Thyroid gland (tissue), 4 donors: ENCODE results near the gene PLPP3. TPM values are rescaled to one million over a fixed set of nuclear protein-coding genes. Genes with fewer than 3 reads are reported as not detected.

Experiments
- DNase-seq, 2 donors: peaks; one replicate each; pipeline ENCODE4 v3.0.0-alpha.2; 2019
- H3K27ac ChIP-seq, 3 donors: fragments of 200-600 bp; sonication (generic); 1 replicate in 2 of 3; 2 replicates in 1 of 3; pipeline ENCODE4 v1.5.1; 2016 to 2019; ENCODE audit warnings: mild to moderate bottlenecking in 1 of 3, moderate library complexity in 1 of 3
- H3K27me3 ChIP-seq: fragments of 200-600 bp; sonication (generic); one replicate; pipeline ENCODE4 v1.5.1; 2019
- H3K36me3 ChIP-seq, 2 donors: fragments of 200-600 bp; sonication (generic); one replicate each; pipeline ENCODE4 v1.5.1; 2016 to 2019
- H3K4me1 ChIP-seq, 2 donors: fragments of 200-600 bp; sonication (generic); one replicate each; pipeline ENCODE4 v1.5.1; 2017 to 2019
- H3K4me3 ChIP-seq, 3 donors: fragments of 200-600 bp; sonication (generic); replicated peaks in 1 of 3; 1 replicate in 2 of 3; 2 replicates in 1 of 3; pipeline ENCODE4 v1.5.1; 2016; ENCODE audit warnings: mild to moderate bottlenecking in 1 of 3
- H3K9me3 ChIP-seq: fragments of 200-600 bp; sonication (generic); one replicate; pipeline ENCODE4 v1.5.1; 2017
- POLR2A ChIP-seq, 2 donors: fragments of 450-650 bp; IDR thresholded peaks; one replicate each; pipeline ENCODE4 v1.6.1; 2017; ENCODE audit warnings: antibody characterized with exemption in 2 of 2, mild to moderate bottlenecking in 2 of 2, moderate library complexity in 1 of 2
- WGBS, 2 donors: methylation state at CpG; one replicate each; pipeline ENCODE4 v1.1.5; 2017; 5-methylcytosine and 5-hydroxymethylcytosine counted together
- intact Hi-C: fragments of 100-400 bp; cut with DNase I; formaldehyde crosslinking; loops from one replicate; pipeline ENCODE4 v1.15.1; 2023
- total RNA-seq, 4 donors: library from RNA; depleted of rRNA; stranded (reverse); fragments of >200 nt; gene quantifications; one replicate each; pipeline ENCODE4 v1.2.3, GENCODE V29; 2016
- TF ChIP-seq, protein P1 (sequence below), 6 experiments: fragments of 200-600 bp in 3 of 6; fragments of 450-650 bp in 3 of 6; sonication (generic) in 3 of 6; IDR thresholded peaks; one replicate each; pipeline ENCODE4 v1.5.1; 2016 to 2019; ENCODE audit warnings: antibody characterized with exemption in 6 of 6, mild to moderate bottlenecking in 2 of 6, inconsistent platforms in 1 of 6, moderate library complexity in 1 of 6

Gene PLPP3
- total RNA-seq, 4 donors from 2014 or later: 257 to 764 (median 675) TPM

DNA sequence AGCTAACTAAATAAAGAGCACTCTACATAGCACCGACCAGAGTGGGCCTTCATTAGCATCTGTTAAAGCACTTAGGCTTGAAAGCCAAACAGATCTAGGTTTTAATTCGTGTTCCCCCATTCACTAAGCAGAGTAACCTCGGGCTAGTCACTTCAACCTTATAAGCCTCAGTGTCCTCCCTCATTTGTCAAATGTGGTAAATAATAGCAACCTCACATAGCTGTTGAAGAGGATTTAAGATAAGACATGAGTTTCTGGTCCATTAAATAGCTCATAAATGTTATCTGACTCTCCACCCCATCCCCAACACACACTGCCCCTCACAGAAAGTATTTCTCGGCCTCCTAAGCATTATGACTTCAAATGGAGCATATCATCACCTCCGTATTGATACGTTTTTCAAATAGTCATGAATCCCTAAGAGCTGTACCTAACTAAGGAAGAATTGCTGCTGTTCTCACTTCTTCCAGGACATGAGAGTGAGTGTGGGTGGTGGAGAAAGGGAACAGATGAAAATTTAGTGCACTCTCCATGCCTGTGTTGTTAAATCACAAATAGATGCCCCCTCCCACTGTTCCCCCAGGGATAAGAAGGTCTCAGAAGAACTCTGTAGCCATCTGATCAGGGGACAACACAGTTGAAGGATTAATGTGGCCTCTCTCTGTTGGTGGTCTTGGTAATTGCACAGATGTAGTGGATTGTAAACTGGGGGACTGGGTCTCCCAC, 47.6 kb downstream of the PLPP3 start:
- no peak overlapping the region for H3K4me3 ChIP-seq
- no peaks in the 10 kb centered on the region for H3K27me3 ChIP-seq
- no peak for DNase-seq
- no peaks in the 10 kb centered on the region for H3K9me3 ChIP-seq
- intact Hi-C loops: no loop called here
- H3K4me1 ChIP-seq: peaks cover 88 to 97% of the 10 kb centered on the region in 2 donors
- TF ChIP-seq, protein P1, sequence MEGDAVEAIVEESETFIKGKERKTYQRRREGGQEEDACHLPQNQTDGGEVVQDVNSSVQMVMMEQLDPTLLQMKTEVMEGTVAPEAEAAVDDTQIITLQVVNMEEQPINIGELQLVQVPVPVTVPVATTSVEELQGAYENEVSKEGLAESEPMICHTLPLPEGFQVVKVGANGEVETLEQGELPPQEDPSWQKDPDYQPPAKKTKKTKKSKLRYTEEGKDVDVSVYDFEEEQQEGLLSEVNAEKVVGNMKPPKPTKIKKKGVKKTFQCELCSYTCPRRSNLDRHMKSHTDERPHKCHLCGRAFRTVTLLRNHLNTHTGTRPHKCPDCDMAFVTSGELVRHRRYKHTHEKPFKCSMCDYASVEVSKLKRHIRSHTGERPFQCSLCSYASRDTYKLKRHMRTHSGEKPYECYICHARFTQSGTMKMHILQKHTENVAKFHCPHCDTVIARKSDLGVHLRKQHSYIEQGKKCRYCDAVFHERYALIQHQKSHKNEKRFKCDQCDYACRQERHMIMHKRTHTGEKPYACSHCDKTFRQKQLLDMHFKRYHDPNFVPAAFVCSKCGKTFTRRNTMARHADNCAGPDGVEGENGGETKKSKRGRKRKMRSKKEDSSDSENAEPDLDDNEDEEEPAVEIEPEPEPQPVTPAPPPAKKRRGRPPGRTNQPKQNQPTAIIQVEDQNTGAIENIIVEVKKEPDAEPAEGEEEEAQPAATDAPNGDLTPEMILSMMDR (IDR thresholded peaks at IDR 0.05): no peak
- TF ChIP-seq POLR2A (IDR thresholded peaks at IDR 0.05): no peak
- WGBS, 2 donors: 61 to 72% methylated on average over 6 of the region's 6 CpGs
- H3K36me3 ChIP-seq: peaks cover 35 to 36% of the 10 kb centered on the region in 2 donors
- H3K27ac ChIP-seq: peak overlapping the region in 2 of 3 donors; percentile 49 to 76

GRCh38 chr1:56529801-56530200, 49.6 kb downstream of the PLPP3 start:
- DNase-seq: no peak
- TF ChIP-seq POLR2A (IDR thresholded peaks at IDR 0.05): no peak
- TF ChIP-seq, protein P1 (IDR thresholded peaks at IDR 0.05): no peak
- H3K27me3 ChIP-seq: no peaks in the 10 kb centered on the region
- peak overlapping the region in 1 of 3 donors; percentile 66 for H3K27ac ChIP-seq
- intact Hi-C loops: loop anchor here (10.0 kb wide), 1 partner anchor 45 kb away; the partner anchor contains the start of gene PLPP3
- H3K4me1 ChIP-seq: peaks cover 80 to 99% of the 10 kb centered on the region in 2 donors
- H3K9me3 ChIP-seq: no peaks in the 10 kb centered on the region
- peaks cover 15 to 19% of the 10 kb centered on the region in 2 donors for H3K36me3 ChIP-seq
- no peak overlapping the region for H3K4me3 ChIP-seq

GRCh38 chr1:56527548-56528302, 51.6 kb downstream of the PLPP3 start:
- peaks cover 82 to 96% of the 10 kb centered on the region in 2 donors for H3K4me1 ChIP-seq
- peak; percentile 79 to 85 for DNase-seq
- intact Hi-C loops: loop anchor here (10.0 kb wide), 1 partner anchor 47 kb away; the partner anchor contains the start of gene PLPP3
- 64 to 67% methylated on average over 8 of the region's 8 CpGs for WGBS, 2 donors
- H3K27me3 ChIP-seq: no peaks in the 10 kb centered on the region
- H3K36me3 ChIP-seq: peaks cover 11 to 20% of the 10 kb centered on the region in 2 donors
- TF ChIP-seq POLR2A (IDR thresholded peaks at IDR 0.05): no peak
- TF ChIP-seq, protein P1 (IDR thresholded peaks at IDR 0.05): no peak
- H3K9me3 ChIP-seq: no peaks in the 10 kb centered on the region
- no peak overlapping the region for H3K4me3 ChIP-seq
- peak overlapping the region; percentile 10 to 66 (median 22) for H3K27ac ChIP-seq

DNA sequence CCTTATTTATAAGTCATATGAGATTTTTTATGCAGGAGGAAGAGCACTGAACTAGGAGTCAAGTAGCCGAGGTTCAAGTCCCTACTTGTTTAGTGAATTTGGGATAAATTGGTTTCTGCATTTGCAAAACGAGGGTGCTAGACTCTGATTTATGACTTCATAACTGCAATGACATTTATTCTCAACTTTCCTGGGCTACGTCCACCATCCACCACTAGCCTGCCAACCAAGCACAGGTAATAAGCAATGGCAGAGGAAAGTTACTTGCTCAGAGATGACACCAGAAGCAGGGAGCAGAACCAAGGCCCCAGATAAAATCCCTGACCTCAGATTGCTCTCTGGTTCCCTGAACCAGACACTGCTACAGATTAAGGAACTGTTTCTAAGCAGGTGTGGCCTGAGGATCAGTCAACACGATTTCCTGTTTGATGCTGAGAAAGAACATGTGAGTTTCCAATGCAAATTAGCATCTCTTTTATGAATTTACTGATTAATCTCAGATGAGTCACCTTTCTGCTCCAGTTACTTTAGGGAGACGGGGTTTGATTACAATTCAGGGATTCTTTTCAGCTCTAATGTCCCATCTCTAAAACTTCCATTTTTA, 52.7 kb downstream of the PLPP3 start:
- Histone ChIP-seq H3K4me3 (no peak overlapping the region), H3K27me3 (no peaks in the 10 kb centered on the region), H3K9me3 (no peaks in the 10 kb centered on the region), H3K36me3 (peaks cover 17 to 27% of the 10 kb centered on the region in 2 donors), H3K4me1 (peaks cover 82 to 96% of the 10 kb centered on the region in 2 donors), H3K27ac (peak overlapping the region in 2 of 3 donors; percentile 4 to 66)
- DNase-seq: no peak
- WGBS, 2 donors: 61 to 70% methylated on average over 5 of the region's 5 CpGs
- no peak for TF ChIP-seq POLR2A (IDR thresholded peaks at IDR 0.05)
- TF ChIP-seq, protein P1 (IDR thresholded peaks at IDR 0.05): no peak
- intact Hi-C loops: loop anchor here (10.0 kb wide), 1 partner anchor 48 kb away; the partner anchor contains the start of gene PLPP3
